ENCODE measurements around the gene NKX6-1. TPM values are rescaled to one million over a fixed set of nuclear protein-coding genes. Genes with fewer than 3 reads are reported as not detected.

The NKX6-1 gene
- total RNA-seq, 1 donor from 2014 or later: 14.9 TPM

- no peaks in the 10 kb centered on the region for H3K9me3 Mint-ChIP-seq
- H3K27ac Mint-ChIP-seq: no peak overlapping the region
- H3K4me3 Mint-ChIP-seq: no peak overlapping the region
- TF ChIP-seq, protein P1, sequence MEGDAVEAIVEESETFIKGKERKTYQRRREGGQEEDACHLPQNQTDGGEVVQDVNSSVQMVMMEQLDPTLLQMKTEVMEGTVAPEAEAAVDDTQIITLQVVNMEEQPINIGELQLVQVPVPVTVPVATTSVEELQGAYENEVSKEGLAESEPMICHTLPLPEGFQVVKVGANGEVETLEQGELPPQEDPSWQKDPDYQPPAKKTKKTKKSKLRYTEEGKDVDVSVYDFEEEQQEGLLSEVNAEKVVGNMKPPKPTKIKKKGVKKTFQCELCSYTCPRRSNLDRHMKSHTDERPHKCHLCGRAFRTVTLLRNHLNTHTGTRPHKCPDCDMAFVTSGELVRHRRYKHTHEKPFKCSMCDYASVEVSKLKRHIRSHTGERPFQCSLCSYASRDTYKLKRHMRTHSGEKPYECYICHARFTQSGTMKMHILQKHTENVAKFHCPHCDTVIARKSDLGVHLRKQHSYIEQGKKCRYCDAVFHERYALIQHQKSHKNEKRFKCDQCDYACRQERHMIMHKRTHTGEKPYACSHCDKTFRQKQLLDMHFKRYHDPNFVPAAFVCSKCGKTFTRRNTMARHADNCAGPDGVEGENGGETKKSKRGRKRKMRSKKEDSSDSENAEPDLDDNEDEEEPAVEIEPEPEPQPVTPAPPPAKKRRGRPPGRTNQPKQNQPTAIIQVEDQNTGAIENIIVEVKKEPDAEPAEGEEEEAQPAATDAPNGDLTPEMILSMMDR (conservative IDR thresholded peaks at IDR 0.05): no peak
- DNase-seq (ENCODE audit: extremely low spot score, unreplicated experiment): no peak
- H3K36me3 Mint-ChIP-seq: no peaks in the 10 kb centered on the region
- no peaks in the 10 kb centered on the region for H3K4me1 Mint-ChIP-seq (ENCODE audit: unreplicated experiment)
- peaks cover 28% of the 10 kb centered on the region for H3K27me3 Mint-ChIP-seq
These were observed 12.6 kb upstream of the NKX6-1 start for GRCh38 chr4:84511703-84512102.

- H3K9me3 Mint-ChIP-seq: no peaks in the 10 kb centered on the region
These were observed 8.8 kb upstream of the NKX6-1 start for GRCh38 chr4:84507941-84508340.

GRCh38 chr4:84504821-84505220, 5.7 kb upstream of the NKX6-1 start:
- peaks cover 75% of the 10 kb centered on the region for H3K27me3 Mint-ChIP-seq
- peaks cover 12% of the 10 kb centered on the region for H3K4me1 Mint-ChIP-seq (ENCODE audit: unreplicated experiment)

More at GRCh38 chr4:84507941-84508340, 8.8 kb upstream of the NKX6-1 start:
- Mint-ChIP-seq H3K4me1 (ENCODE audit: unreplicated experiment) (peaks cover 4% of the 10 kb centered on the region), H3K36me3 (peaks cover 3% of the 10 kb centered on the region), H3K27me3 (peaks cover 49% of the 10 kb centered on the region), H3K4me3 (no peak overlapping the region), H3K27ac (no peak overlapping the region)
- TF ChIP-seq, protein P1 (conservative IDR thresholded peaks at IDR 0.05): no peak
- no peak for DNase-seq (ENCODE audit: extremely low spot score, unreplicated experiment)

DNA sequence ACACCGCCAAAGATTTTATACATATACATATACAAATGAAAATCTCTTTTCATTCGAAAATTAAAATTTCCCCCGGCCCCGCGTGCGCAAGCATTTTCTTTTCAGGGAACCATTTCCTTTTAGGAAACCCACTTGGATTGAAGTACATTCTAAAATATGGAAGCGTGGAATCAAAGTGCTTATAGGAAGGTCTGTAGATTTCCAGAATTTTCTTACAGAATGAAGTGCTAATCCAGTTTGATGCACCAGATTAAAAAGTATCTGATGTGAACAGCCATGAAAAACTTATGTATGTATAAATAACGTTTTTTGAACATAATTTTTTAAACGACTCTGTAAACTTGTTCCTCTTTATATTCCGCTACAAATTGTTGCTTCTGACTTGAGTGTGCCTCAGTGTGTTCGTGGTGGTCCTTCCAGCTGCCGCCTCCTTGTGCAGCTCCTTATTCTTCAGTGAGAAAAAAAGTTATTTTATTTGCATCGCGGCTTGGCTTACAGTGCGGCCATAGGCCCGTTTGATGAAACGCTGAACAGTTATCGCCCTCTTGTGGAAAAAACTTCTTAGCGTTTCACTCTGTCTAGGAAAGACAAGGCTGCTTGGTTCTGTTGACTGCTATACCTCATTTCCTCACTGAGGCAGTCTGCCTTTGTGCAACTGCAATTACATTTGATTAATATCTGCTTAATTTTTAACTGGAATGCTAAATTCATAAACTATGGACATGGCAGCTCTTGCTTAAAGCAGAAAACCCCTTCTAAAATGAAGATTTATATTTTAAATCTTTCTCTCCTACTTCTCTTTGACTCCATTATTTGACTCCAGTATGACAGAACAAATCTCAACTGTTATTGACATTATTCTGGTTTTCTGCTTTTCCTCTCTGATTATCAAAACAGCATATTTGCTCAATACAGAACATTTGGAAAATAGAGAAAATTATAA, 4.7 kb upstream of the NKX6-1 start:
- Mint-ChIP-seq H3K4me1 (ENCODE audit: unreplicated experiment) (peaks cover 12% of the 10 kb centered on the region), H3K36me3 (peaks cover 9% of the 10 kb centered on the region), H3K9me3 (no peaks in the 10 kb centered on the region), H3K4me3 (peak overlapping the region; percentile 86), H3K27me3 (peaks cover 82% of the 10 kb centered on the region), H3K27ac (peak overlapping the region; percentile 57)
- no peak for DNase-seq (ENCODE audit: extremely low spot score, unreplicated experiment)
- TF ChIP-seq, protein P1 (conservative IDR thresholded peaks at IDR 0.05): peak; percentile 88

More at GRCh38 chr4:84504821-84505220, 5.7 kb upstream of the NKX6-1 start:
- Mint-ChIP-seq H3K4me3 (no peak overlapping the region), H3K27ac (no peak overlapping the region), H3K36me3 (peaks cover 9% of the 10 kb centered on the region), H3K9me3 (no peaks in the 10 kb centered on the region)
- TF ChIP-seq, protein P1 (conservative IDR thresholded peaks at IDR 0.05): no peak
- DNase-seq (ENCODE audit: extremely low spot score, unreplicated experiment): no peak

DNA sequence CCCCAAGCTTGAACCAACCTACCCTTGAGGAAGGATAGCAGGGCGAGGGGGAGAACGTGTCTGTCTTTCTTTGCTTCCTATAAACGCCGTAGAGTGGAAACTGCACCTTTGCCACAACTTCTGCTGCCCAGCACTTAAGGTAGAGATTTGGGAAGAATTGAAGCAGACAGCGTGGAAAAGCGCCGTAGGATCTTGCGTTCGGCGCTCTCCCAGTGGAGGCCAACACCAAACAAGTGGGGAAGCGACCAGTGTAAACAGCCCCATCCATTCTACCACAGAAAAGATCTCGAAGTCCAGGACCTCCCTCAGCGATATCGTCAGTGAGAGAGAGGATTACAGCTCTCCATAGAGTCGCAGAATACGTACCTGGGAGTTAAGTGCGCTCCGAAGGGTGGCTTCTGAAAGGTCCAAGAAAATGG, 3.9 kb upstream of the NKX6-1 start:
- Mint-ChIP-seq H3K27ac (peak overlapping the region; percentile 38), H3K9me3 (no peaks in the 10 kb centered on the region), H3K4me1 (ENCODE audit: unreplicated experiment) (peaks cover 16% of the 10 kb centered on the region), H3K4me3 (peak overlapping the region; percentile 28), H3K27me3 (peaks cover 80% of the 10 kb centered on the region), H3K36me3 (peaks cover 9% of the 10 kb centered on the region)
- TF ChIP-seq, protein P1 (conservative IDR thresholded peaks at IDR 0.05): no peak
- DNase-seq (ENCODE audit: extremely low spot score, unreplicated experiment): no peak
